GM23338 (cell line): ENCODE measurements around the gene TFF2. TPM values are rescaled to one million over a fixed set of nuclear protein-coding genes. Genes with fewer than 3 reads are reported as not detected.
A peak's percentile ranks its signal among the peaks of the same experiment; 100 is the strongest.

ENCODE experiments used
- ATAC-seq: fragments of 200-7000 bp; cut with Tn5 transposase; 3 replicates; pipeline ENCODE4 v1.9.1; 2020
- DNase-seq: peaks from one replicate; pipeline ENCODE4 v3.0.0-alpha.2; 2015; ENCODE audit warnings: low spot score
- H2AFZ ChIP-seq: fragments of 200-600 bp; sonication (generic); 2 replicates; pipeline ENCODE4 v1.8.0; 2016; ENCODE audit warnings: antibody characterized with exemption, mild to moderate bottlenecking, moderate library complexity
- H3F3A ChIP-seq: fragments of 200-600 bp; sonication (generic); replicated peaks from 2 replicates; pipeline ENCODE4 v1.8.0; 2017; ENCODE audit warnings: antibody characterized with exemption, mixed run types, low read depth
- H3K27ac ChIP-seq: fragments of 200-600 bp; sonication (generic); 2 replicates; pipeline ENCODE4 v1.6.1; 2016; ENCODE audit warnings: low read depth
- H3K27me3 ChIP-seq: fragments of 200-600 bp; sonication (generic); 2 replicates; pipeline ENCODE4 v1.8.0; 2016; ENCODE audit warnings: mild to moderate bottlenecking, mixed run types, moderate library complexity; ENCODE audit not compliant: insufficient read depth
- H3K36me3 ChIP-seq: fragments of 200-600 bp; sonication (generic); 2 replicates; pipeline ENCODE4 v1.8.0; 2016; ENCODE audit warnings: mild to moderate bottlenecking; ENCODE audit not compliant: insufficient read depth
- H3K4me1 ChIP-seq: fragments of 200-600 bp; sonication (generic); 2 replicates; pipeline ENCODE4 v1.8.0; 2016; ENCODE audit warnings: mild to moderate bottlenecking, moderate library complexity; ENCODE audit not compliant: insufficient read depth
- H3K4me2 ChIP-seq: fragments of 200-600 bp; sonication (generic); 2 replicates; pipeline ENCODE4 v1.7.1; 2017; ENCODE audit warnings: mixed run types
- H3K4me3 ChIP-seq: fragments of 200-600 bp; sonication (generic); 2 replicates; pipeline ENCODE4 v1.6.1; 2016; ENCODE audit warnings: mixed run types
- H3K79me2 ChIP-seq: fragments of 200-600 bp; sonication (generic); replicated peaks from 2 replicates; pipeline ENCODE4 v1.8.0; 2017; ENCODE audit warnings: mild to moderate bottlenecking; ENCODE audit not compliant: insufficient read depth
- H3K9me2 ChIP-seq: fragments of 200-600 bp; sonication (generic); 2 replicates; pipeline ENCODE4 v1.8.0; 2017; ENCODE audit not compliant: insufficient read depth
- H4K20me1 ChIP-seq: fragments of 200-600 bp; sonication (generic); replicated peaks from 2 replicates; pipeline ENCODE4 v1.8.0; 2017; ENCODE audit warnings: mild to moderate bottlenecking; ENCODE audit not compliant: insufficient read depth
- H3K27ac Mint-ChIP-seq: 2 replicates; pipeline ENCODE4 v1.8.0; 2020; ENCODE audit warnings: inconsistent platforms, mild to moderate bottlenecking, moderate library complexity, mixed read lengths
- H3K27me3 Mint-ChIP-seq: 3 replicates; pipeline ENCODE4 v1.8.0; 2022; ENCODE audit warnings: low read depth, mild to moderate bottlenecking, moderate library complexity, mixed read lengths, inconsistent platforms; ENCODE audit not compliant: insufficient read depth, poor library complexity
- H3K36me3 Mint-ChIP-seq: 3 replicates; pipeline ENCODE4 v1.8.0; 2021; ENCODE audit warnings: low read depth, mild to moderate bottlenecking, inconsistent platforms, moderate library complexity, mixed read lengths
- H3K4me1 Mint-ChIP-seq: 3 replicates; pipeline ENCODE4 v1.8.0; 2020; ENCODE audit warnings: mild to moderate bottlenecking, inconsistent platforms, mixed read lengths
- H3K4me3 Mint-ChIP-seq: 3 replicates; pipeline ENCODE4 v1.8.0; 2021; ENCODE audit warnings: moderate library complexity, mild to moderate bottlenecking, inconsistent platforms, mixed read lengths
- H3K9me3 Mint-ChIP-seq: 3 replicates; pipeline ENCODE4 v1.8.0; 2020; ENCODE audit warnings: moderate library complexity, mild to moderate bottlenecking, inconsistent platforms, mixed read lengths
- EZH2 ChIP-seq: fragments of 200-600 bp; sonication (generic); IDR thresholded peaks from one replicate; pipeline ENCODE4 v1.8.0; 2017; ENCODE audit warnings: antibody characterized with exemption, mild to moderate bottlenecking, low read depth; ENCODE audit not compliant: unreplicated experiment
- ZNF114 ChIP-seq: fragments of 250-450 bp; sonication (Bioruptor Pico); IDR thresholded peaks from 2 replicates; pipeline ENCODE4 v1.5.0; 2020; ENCODE audit warnings: mild to moderate bottlenecking, moderate library complexity
- ZNF331 ChIP-seq: fragments of 250-450 bp; sonication (Bioruptor Pico); IDR thresholded peaks from 2 replicates; pipeline ENCODE4 v1.5.0; 2020; ENCODE audit warnings: low read depth, mild to moderate bottlenecking, moderate library complexity
- polyA plus RNA-seq: library from polyadenylated mRNA; unstranded; fragments of >200 nt; fragmentation: Nextera tagmentation; extraction: Ambion mirVana; gene quantifications from 2 replicates; pipeline ENCODE4 v1.2.1, GENCODE V29; 2016
- total RNA-seq: library from RNA; depleted of rRNA; stranded (reverse); fragments of >200 nt; shearing (Covaris generic); gene quantifications from 2 replicates; pipeline ENCODE4 v1.2.3, GENCODE V29; 2014
- TF ChIP-seq, protein P1 (sequence below), 2 experiments: fragments of 200-600 bp in 1 of 2; sonication (generic) in 1 of 2; conservative IDR thresholded peaks; 2 replicates each; pipeline versions ENCODE4 v1.5.1 to v1.6.1; 2016 to 2017; ENCODE audit warnings: antibody characterized with exemption in 2 of 2, low read depth in 2 of 2, mild to moderate bottlenecking in 2 of 2, moderate library complexity in 1 of 2
- TF ChIP-seq, protein P2 (sequence below): fragments of 250-450 bp; sonication (Bioruptor Pico); IDR thresholded peaks from 2 replicates; pipeline ENCODE4 v1.5.0; 2020; ENCODE audit warnings: mild to moderate bottlenecking, moderate library complexity
- TF ChIP-seq, protein P3 (sequence below): IDR thresholded peaks from one replicate; pipeline ENCODE4 v1.6.1; 2018; ENCODE audit warnings: antibody characterized with exemption; ENCODE audit not compliant: unreplicated experiment

TFF2 gene
- total and polyA plus RNA-seq, 2 experiments from 2014 or later: not detected

DNA sequence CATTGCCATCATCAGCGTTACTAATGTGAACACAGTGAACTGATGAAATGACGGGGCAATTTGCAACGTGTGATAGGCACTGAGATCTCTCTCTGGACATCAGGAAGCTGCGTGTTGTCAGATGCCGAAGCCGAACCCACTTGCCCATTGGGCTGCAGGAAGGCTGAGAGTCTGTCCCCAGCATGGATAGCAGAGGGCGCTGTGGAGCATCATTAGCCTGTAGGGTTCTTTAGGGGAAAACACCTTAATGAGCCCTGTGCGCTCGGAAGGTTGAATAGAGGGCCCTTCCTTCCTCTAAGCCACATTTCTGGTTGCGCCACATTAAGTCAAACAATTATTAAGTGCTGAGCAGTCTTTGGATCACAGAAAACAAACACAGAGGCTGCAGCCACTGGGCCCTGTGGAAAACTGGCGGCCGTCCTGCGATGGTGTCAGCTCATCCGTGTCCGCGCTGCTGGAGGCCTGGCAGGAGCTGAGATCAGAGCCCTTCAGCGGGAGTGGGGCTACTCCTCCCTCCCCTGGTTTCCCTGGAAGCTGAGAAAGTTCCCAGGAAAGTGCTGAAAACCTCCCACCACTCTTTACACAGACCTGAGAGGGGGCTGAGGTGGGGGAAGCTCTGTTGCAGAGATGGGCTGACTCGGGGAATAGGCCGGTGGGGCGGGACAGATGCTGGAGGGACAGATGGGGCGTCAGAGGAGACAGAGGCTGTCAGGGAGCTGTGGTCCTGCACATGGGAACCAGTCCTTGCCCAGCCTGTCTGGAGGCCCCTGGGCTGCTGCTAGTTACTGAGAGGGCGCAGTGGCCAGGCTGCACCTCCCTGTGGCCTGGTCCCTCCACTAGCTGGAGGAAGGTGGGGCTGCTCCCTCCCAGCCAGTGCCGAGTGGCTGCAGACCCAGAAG is 12.7 kb downstream of the TFF2 start:
- no peaks in the 10 kb centered on the region for H3K36me3 ChIP-seq
- no peaks in the 10 kb centered on the region for H4K20me1 ChIP-seq
- DNase-seq (peak; percentile 94), ATAC-seq (peak; percentile 89)
- Mint-ChIP-seq H3K36me3 (no peaks in the 10 kb centered on the region), H3K4me1 (peaks cover 32% of the 10 kb centered on the region; the same call in 2 of the 3 replicates), H3K4me3 (0 out of 3 replicates have a peak overlapping the region, but pooled peaks have one; percentile 24), H3K27me3 (peaks cover 14% of the 10 kb centered on the region), H3K27ac (peak overlapping the region; percentile 85), H3K9me3 (no peaks in the 10 kb centered on the region)
- no peaks in the 10 kb centered on the region; the same call in 1 of the 2 replicates for H3F3A ChIP-seq
- H3K79me2 ChIP-seq: no peaks in the 10 kb centered on the region
- H2AFZ ChIP-seq: peak overlapping the region; percentile 61
- H3K27ac ChIP-seq: no peak overlapping the region; the same call in 1 of the 2 replicates
- H3K4me1 ChIP-seq: peaks cover 14% of the 10 kb centered on the region; the same call in 1 of the 2 replicates
- H3K27me3 ChIP-seq: no peaks in the 10 kb centered on the region
- H3K4me2 ChIP-seq: 0 out of 2 replicates have a peak overlapping the region, but pooled peaks have one; percentile 17
- TF ChIP-seq EZH2: no peak
- TF ChIP-seq, protein P1, sequence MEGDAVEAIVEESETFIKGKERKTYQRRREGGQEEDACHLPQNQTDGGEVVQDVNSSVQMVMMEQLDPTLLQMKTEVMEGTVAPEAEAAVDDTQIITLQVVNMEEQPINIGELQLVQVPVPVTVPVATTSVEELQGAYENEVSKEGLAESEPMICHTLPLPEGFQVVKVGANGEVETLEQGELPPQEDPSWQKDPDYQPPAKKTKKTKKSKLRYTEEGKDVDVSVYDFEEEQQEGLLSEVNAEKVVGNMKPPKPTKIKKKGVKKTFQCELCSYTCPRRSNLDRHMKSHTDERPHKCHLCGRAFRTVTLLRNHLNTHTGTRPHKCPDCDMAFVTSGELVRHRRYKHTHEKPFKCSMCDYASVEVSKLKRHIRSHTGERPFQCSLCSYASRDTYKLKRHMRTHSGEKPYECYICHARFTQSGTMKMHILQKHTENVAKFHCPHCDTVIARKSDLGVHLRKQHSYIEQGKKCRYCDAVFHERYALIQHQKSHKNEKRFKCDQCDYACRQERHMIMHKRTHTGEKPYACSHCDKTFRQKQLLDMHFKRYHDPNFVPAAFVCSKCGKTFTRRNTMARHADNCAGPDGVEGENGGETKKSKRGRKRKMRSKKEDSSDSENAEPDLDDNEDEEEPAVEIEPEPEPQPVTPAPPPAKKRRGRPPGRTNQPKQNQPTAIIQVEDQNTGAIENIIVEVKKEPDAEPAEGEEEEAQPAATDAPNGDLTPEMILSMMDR (conservative IDR thresholded peaks at IDR 0.05; ENCODE audit: low read depth in 2 of 2): peak; percentile 75 to 83
- no peak overlapping the region for H3K4me3 ChIP-seq
- H3K9me2 ChIP-seq: no peaks in the 10 kb centered on the region

DNA sequence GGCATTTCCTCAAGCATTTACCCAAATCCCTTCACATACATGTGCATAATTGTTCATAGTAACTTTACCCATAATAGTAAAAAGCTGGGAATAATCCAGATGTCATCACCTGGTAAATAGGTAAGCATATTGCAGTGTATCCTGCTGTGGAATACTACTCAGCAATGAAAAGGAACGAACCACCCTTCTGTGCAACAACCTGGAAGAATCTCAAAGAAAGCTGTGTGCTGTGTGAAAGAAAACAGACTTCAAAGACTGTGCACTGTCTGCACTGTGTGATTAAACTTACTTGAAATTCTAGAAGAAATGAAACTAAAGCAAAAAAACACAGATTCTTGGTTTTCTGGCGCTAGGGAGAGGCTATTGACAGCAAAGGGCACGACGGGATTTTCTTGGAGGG is 13.5 kb downstream of the TFF2 start:
- Mint-ChIP-seq H3K27ac (peak overlapping the region; percentile 85; the same call in 1 of the 2 replicates), H3K4me3 (no peak overlapping the region), H3K27me3 (peaks cover 14% of the 10 kb centered on the region), H3K4me1 (peaks cover 32% of the 10 kb centered on the region; the same call in 2 of the 3 replicates), H3K9me3 (peaks cover 5% of the 10 kb centered on the region; the same call in 2 of the 3 replicates), H3K36me3 (no peaks in the 10 kb centered on the region; the same call in 2 of the 3 replicates)
- Histone ChIP-seq H3K4me2 (peak overlapping the region; percentile 42; the same call in 1 of the 2 replicates), H3K36me3 (no peaks in the 10 kb centered on the region), H3K79me2 (no peaks in the 10 kb centered on the region), H3F3A (no peaks in the 10 kb centered on the region; the same call in 1 of the 2 replicates), H3K4me1 (peaks cover 14% of the 10 kb centered on the region; the same call in 1 of the 2 replicates), H2AFZ (no peak overlapping the region), H3K27me3 (no peaks in the 10 kb centered on the region), H3K27ac (peak overlapping the region; percentile 84), H3K4me3 (no peak overlapping the region; the same call in 1 of the 2 replicates), H4K20me1 (no peaks in the 10 kb centered on the region), H3K9me2 (no peaks in the 10 kb centered on the region)
- ATAC-seq (no peak), DNase-seq (no peak)
- TF ChIP-seq, protein P2, sequence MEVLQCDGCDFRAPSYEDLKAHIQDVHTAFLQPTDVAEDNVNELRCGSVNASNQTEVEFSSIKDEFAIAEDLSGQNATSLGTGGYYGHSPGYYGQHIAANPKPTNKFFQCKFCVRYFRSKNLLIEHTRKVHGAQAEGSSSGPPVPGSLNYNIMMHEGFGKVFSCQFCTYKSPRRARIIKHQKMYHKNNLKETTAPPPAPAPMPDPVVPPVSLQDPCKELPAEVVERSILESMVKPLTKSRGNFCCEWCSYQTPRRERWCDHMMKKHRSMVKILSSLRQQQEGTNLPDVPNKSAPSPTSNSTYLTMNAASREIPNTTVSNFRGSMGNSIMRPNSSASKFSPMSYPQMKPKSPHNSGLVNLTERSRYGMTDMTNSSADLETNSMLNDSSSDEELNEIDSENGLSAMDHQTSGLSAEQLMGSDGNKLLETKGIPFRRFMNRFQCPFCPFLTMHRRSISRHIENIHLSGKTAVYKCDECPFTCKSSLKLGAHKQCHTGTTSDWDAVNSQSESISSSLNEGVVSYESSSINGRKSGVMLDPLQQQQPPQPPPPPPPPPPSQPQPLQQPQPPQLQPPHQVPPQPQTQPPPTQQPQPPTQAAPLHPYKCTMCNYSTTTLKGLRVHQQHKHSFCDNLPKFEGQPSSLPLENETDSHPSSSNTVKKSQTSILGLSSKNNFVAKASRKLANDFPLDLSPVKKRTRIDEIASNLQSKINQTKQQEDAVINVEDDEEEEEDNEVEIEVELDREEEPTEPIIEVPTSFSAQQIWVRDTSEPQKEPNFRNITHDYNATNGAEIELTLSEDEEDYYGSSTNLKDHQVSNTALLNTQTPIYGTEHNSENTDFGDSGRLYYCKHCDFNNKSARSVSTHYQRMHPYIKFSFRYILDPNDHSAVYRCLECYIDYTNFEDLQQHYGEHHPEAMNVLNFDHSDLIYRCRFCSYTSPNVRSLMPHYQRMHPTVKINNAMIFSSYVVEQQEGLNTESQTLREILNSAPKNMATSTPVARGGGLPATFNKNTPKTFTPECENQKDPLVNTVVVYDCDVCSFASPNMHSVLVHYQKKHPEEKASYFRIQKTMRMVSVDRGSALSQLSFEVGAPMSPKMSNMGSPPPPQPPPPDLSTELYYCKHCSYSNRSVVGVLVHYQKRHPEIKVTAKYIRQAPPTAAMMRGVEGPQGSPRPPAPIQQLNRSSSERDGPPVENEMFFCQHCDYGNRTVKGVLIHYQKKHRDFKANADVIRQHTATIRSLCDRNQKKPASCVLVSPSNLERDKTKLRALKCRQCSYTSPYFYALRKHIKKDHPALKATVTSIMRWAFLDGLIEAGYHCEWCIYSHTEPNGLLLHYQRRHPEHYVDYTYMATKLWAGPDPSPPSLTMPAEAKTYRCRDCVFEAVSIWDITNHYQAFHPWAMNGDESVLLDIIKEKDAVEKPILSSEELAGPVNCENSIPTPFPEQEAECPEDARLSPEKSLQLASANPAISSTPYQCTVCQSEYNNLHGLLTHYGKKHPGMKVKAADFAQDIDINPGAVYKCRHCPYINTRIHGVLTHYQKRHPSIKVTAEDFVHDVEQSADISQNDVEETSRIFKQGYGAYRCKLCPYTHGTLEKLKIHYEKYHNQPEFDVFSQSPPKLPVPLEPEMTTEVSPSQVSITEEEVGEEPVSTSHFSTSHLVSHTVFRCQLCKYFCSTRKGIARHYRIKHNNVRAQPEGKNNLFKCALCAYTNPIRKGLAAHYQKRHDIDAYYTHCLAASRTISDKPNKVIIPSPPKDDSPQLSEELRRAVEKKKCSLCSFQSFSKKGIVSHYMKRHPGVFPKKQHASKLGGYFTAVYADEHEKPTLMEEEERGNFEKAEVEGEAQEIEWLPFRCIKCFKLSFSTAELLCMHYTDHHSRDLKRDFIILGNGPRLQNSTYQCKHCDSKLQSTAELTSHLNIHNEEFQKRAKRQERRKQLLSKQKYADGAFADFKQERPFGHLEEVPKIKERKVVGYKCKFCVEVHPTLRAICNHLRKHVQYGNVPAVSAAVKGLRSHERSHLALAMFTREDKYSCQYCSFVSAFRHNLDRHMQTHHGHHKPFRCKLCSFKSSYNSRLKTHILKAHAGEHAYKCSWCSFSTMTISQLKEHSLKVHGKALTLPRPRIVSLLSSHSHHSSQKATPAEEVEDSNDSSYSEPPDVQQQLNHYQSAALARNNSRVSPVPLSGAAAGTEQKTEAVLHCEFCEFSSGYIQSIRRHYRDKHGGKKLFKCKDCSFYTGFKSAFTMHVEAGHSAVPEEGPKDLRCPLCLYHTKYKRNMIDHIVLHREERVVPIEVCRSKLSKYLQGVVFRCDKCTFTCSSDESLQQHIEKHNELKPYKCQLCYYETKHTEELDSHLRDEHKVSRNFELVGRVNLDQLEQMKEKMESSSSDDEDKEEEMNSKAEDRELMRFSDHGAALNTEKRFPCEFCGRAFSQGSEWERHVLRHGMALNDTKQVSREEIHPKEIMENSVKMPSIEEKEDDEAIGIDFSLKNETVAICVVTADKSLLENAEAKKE (CRISPR knock-in tag): no peak
- TF ChIP-seq, protein P3, sequence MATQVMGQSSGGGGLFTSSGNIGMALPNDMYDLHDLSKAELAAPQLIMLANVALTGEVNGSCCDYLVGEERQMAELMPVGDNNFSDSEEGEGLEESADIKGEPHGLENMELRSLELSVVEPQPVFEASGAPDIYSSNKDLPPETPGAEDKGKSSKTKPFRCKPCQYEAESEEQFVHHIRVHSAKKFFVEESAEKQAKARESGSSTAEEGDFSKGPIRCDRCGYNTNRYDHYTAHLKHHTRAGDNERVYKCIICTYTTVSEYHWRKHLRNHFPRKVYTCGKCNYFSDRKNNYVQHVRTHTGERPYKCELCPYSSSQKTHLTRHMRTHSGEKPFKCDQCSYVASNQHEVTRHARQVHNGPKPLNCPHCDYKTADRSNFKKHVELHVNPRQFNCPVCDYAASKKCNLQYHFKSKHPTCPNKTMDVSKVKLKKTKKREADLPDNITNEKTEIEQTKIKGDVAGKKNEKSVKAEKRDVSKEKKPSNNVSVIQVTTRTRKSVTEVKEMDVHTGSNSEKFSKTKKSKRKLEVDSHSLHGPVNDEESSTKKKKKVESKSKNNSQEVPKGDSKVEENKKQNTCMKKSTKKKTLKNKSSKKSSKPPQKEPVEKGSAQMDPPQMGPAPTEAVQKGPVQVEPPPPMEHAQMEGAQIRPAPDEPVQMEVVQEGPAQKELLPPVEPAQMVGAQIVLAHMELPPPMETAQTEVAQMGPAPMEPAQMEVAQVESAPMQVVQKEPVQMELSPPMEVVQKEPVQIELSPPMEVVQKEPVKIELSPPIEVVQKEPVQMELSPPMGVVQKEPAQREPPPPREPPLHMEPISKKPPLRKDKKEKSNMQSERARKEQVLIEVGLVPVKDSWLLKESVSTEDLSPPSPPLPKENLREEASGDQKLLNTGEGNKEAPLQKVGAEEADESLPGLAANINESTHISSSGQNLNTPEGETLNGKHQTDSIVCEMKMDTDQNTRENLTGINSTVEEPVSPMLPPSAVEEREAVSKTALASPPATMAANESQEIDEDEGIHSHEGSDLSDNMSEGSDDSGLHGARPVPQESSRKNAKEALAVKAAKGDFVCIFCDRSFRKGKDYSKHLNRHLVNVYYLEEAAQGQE: no peak
- TF ChIP-seq ZNF331 (CRISPR knock-in tag) (no peak), EZH2 (no peak), ZNF114 (CRISPR knock-in tag) (no peak)
